ENCODE measurements around the gene TFAP2D. TPM values are rescaled to one million over a fixed set of nuclear protein-coding genes. Genes with fewer than 3 reads are reported as not detected.

The TFAP2D gene
- total RNA-seq, 4 donors from 2014 or later: not detected

- 54 to 68% methylated on average over 3 of the region's 3 CpGs for WGBS, 2 donors
- no peak for TF ChIP-seq CTCF (IDR thresholded peaks at IDR 0.05)
- no peak for TF ChIP-seq POLR2A (IDR thresholded peaks at IDR 0.05)
- no peak overlapping the region for H3K4me3 ChIP-seq (ENCODE audit: low read depth, poor library complexity, severe bottlenecking)
- DNase-seq (ENCODE audit: low spot score in 2 of 2): no peak
- intact Hi-C loops (cut with DNase I; ENCODE audit: low total_unique reads): no loop called here
Measured at GRCh38 chr6:50742161-50742560, 28.8 kb downstream of the TFAP2D start.

GRCh38 chr6:50744976-50745375 lies 31.6 kb downstream of the TFAP2D start:
- TF ChIP-seq POLR2A (IDR thresholded peaks at IDR 0.05): no peak
- TF ChIP-seq CTCF (IDR thresholded peaks at IDR 0.05): no peak
- WGBS, 2 donors: 43 to 54% methylated on average over 3 of the region's 3 CpGs
- intact Hi-C loops (cut with DNase I; ENCODE audit: low total_unique reads): no loop called here
- H3K4me3 ChIP-seq (ENCODE audit: low read depth, poor library complexity, severe bottlenecking): no peak overlapping the region
- no peak for DNase-seq (ENCODE audit: low spot score in 2 of 2)

- H3K4me3 ChIP-seq (ENCODE audit: low read depth, poor library complexity, severe bottlenecking): no peak overlapping the region
- TF ChIP-seq POLR2A (IDR thresholded peaks at IDR 0.05): no peak
- no peak for TF ChIP-seq CTCF (IDR thresholded peaks at IDR 0.05)
- intact Hi-C loops (cut with DNase I; ENCODE audit: low total_unique reads): no loop called here
- 83 to 88% methylated on average over 3 of the region's 3 CpGs for WGBS, 2 donors
- no peak for DNase-seq (ENCODE audit: low spot score in 2 of 2)
Measured at GRCh38 chr6:50762798-50763197, 49.5 kb downstream of the TFAP2D start.

GRCh38 chr6:50778696-50779095 lies 65.4 kb downstream of the TFAP2D start:
- no peak for DNase-seq (ENCODE audit: low spot score in 2 of 2)
- intact Hi-C loops (cut with DNase I; ENCODE audit: low total_unique reads): no loop called here
- no peak overlapping the region for H3K4me3 ChIP-seq (ENCODE audit: low read depth, poor library complexity, severe bottlenecking)
- TF ChIP-seq CTCF (IDR thresholded peaks at IDR 0.05): no peak
- no peak for TF ChIP-seq POLR2A (IDR thresholded peaks at IDR 0.05)

- DNase-seq (ENCODE audit: low spot score in 2 of 2): no peak
- 92% methylated on average over 5 of the region's 5 CpGs for WGBS, 2 donors
- TF ChIP-seq CTCF (IDR thresholded peaks at IDR 0.05): no peak
- TF ChIP-seq POLR2A (IDR thresholded peaks at IDR 0.05): no peak
- H3K4me3 ChIP-seq (ENCODE audit: low read depth, poor library complexity, severe bottlenecking): no peak overlapping the region
- intact Hi-C loops (cut with DNase I; ENCODE audit: low total_unique reads): no loop called here
Measured at GRCh38 chr6:50780382-50780781, 67.1 kb downstream of the TFAP2D start.

GRCh38 chr6:50785921-50786320 lies 72.6 kb downstream of the TFAP2D start:
- no peak for DNase-seq (ENCODE audit: low spot score in 2 of 2)
- no peak for TF ChIP-seq POLR2A (IDR thresholded peaks at IDR 0.05)
- intact Hi-C loops (cut with DNase I; ENCODE audit: low total_unique reads): no loop called here
- H3K4me3 ChIP-seq (ENCODE audit: low read depth, poor library complexity, severe bottlenecking): no peak overlapping the region
- 17 to 25% methylated on average over 1 of the region's 1 CpG for WGBS, 2 donors

All from lower leg skin (tissue), 4 donors.